Esophagus squamous epithelium (tissue), 4 donors: ENCODE data around the gene MARCHF9.

Source experiments
- POLR2A ChIP-seq, 4 donors: fragments of 450-650 bp; IDR thresholded peaks; one replicate each; pipeline ENCODE4 v1.6.1; 2017; ENCODE audit warnings: antibody characterized with exemption in 4 of 4, mild to moderate bottlenecking in 4 of 4, moderate library complexity in 3 of 4
- TF ChIP-seq, protein P1 (sequence below), 6 experiments: fragments of 450-650 bp in 4 of 6; fragments of 200-600 bp in 2 of 6; sonication (generic) in 2 of 6; IDR thresholded peaks; one replicate each; pipeline ENCODE4 v1.5.1; 2016 to 2019; ENCODE audit warnings: antibody characterized with exemption in 6 of 6, mild to moderate bottlenecking in 4 of 6, moderate library complexity in 4 of 6

DNA sequence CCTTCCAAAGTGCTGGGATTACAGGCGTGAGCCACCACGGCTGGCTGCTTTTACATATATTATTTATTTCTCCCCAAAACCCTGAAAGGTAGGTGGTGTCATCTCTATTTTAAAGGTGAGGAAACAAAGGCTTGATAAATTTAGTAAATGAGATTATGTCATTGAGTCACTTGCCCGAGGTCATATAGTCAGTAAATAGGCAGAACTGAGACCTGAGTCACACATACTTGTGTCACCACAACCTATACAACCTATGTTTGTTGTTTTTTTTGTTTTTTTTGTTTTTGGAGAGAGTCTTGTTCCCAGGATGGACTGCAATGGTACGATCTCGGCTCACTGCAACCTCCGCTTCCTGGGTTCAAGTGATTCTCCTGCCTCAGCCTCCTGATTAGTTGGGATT is 40.5 kb downstream of the MARCHF9 start:
- TF ChIP-seq, protein P1, sequence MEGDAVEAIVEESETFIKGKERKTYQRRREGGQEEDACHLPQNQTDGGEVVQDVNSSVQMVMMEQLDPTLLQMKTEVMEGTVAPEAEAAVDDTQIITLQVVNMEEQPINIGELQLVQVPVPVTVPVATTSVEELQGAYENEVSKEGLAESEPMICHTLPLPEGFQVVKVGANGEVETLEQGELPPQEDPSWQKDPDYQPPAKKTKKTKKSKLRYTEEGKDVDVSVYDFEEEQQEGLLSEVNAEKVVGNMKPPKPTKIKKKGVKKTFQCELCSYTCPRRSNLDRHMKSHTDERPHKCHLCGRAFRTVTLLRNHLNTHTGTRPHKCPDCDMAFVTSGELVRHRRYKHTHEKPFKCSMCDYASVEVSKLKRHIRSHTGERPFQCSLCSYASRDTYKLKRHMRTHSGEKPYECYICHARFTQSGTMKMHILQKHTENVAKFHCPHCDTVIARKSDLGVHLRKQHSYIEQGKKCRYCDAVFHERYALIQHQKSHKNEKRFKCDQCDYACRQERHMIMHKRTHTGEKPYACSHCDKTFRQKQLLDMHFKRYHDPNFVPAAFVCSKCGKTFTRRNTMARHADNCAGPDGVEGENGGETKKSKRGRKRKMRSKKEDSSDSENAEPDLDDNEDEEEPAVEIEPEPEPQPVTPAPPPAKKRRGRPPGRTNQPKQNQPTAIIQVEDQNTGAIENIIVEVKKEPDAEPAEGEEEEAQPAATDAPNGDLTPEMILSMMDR (IDR thresholded peaks at IDR 0.05) = no peak
- TF ChIP-seq POLR2A (IDR thresholded peaks at IDR 0.05) = no peak
